HG03575 (cell line): ENCODE results near the gene EEIG2.
A peak's percentile ranks its signal among the peaks of the same experiment; 100 is the strongest.
"Not testable (repeated sequence)": the region's sequence is repeated elsewhere in the genome, so short reads cannot be mapped to it uniquely, and the experiment has no call there.

Experiments used
- ATAC-seq: cut with Tn5 transposase; IDR thresholded peaks from one replicate; pipeline ENCODE4 v1.9.1; 2021; ENCODE audit not compliant: unreplicated experiment, insufficient number of reproducible peaks, low FRiP score; ENCODE audit errors: extremely low read depth

The EEIG2 gene

DNA sequence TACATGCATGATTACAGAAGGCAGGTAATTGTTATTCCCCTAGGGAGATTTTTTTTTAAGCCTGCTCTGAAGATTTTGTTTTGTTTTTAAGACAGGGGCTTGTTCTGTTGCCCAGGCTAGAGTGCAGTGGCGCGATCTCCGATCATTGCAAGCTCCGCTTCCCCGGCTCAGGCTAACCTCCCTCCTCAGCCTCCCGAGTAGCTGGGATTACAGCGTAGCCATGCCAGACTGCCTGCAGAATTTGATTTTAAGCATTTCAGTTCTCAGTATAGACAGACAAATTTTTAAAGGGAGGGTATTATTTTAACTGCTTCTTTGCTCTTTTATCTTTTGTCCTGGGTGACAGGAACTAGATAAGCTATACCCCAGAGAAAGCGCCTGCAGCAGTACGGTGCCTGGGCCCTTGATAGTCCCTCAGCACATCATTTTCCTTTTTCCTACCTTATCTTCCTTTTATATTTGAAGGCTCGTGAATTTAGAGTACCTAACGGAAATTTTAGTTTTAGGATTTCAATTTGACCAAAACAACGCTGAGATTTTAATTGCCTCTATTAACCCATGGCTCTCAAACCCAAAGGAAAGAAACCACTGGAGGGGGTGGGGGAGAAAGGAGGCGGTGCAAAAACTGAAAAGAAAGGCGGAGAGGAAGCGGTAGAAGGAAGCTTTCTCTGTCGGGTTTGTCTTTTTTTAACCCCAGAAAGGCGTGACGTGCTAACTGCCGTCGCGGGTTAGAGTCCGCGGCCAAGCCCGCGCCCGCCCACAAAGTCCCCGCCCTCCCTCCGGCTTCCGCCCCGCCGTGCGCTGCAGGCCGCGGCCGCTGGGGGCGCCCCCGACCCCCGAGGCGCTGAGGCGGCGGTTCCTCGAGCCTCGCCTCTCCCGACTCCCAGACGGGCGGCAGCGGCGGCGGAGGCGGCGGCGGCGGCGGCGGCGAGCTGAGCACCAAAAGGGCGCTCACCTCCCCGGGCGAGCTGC lies at the start of gene EEIG2:
TSS of gene EEIG2 (plus strand) at position 886 of the 972 bp plus-strand sequence. CDS start 329 bp downstream, outside the sequence.
- ATAC-seq: peak; percentile 44

DNA sequence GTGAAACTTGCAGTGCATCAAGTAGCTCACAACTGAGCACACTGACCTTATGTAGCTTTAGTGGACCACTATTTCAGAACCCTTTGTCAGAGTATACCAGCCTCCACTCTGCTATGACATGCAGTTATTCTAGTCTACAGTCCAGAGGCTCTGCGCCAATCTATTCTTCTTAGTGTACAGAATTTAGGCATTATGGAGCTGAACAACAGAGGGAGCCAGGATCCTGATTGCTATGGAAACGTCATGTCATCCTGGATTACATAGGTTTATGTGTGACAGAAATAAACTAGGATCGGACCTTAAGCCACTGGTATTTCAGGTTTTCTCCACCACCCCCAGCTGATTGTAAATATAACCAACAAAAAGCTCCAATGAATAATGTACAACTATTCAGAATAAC lies 48.1 kb upstream of the EEIG2 start:
- ATAC-seq: no peak

DNA sequence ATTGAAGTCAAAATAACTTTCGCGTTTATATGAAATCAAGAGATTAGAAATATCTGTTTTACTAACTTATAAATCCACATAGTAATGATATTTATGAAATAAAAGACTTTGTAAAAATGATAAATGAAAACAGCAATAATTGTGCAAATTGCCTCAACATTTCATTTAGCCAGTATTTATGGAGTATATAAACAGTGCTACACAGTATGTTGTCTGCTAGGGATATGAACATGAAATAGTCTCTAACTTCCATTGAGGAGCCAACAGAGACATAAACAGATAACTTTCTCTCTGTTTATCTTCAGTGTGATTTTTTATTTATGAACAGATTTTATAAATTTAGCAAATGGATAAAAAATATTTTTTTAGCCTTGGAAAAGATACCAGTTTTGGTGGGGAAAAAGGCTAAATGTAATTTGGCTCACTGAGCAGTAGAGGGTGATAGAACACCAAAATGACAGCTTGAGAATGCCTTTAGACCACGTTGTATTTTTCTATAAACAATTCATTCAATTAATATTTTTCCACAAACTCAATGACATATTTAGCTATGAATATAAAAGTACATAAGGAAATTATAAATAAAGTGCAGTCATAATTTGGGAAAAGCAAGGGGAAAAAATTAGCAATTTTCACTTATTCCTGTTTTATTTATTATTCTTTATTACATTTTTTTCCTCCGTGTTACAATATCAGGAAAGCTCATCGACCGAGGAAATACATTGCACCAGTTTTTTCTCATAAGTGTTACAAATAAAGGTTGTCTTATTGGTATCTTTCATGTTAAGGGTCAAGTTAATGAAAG lies 47.5 kb upstream of the EEIG2 start:
- no peak for ATAC-seq

DNA sequence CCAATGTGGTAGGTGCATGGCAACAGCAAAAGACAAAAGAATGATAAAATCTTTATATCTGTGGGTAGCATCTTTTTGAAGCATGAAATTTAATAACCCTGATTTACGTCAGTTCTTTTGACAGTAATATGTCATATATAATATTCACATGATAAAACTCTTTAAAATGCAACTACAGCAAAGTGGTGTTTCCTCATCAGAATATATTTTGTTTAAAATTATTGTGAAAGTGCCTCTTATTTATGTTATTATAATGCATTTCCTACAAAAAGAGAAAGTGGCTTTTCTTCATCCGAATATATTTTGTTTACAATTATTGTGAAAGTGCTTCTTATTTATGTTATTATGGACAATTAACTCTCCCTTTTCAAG lies 46.9 kb upstream of the EEIG2 start:
- ATAC-seq: no peak

DNA sequence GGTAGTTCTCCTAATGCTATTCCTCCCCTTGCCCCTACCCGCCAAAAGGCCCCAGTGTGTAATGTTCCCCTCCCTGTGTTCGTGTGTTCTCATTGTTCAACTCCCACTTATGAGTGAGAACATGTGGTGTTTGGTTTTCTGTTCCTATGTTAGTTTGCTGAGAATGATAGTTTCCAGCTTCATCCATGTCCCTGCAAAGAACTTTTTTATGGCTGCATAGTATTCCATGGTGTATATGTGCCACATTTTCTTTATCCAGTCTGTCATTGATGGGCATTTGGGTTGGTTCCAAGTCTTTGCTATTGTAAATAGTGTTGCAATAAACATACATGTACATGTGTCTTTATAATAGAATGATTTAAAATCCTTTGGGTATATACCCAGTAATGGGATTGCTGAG lies 46.0 kb upstream of the EEIG2 start:
- not testable (repeated sequence) for ATAC-seq

DNA sequence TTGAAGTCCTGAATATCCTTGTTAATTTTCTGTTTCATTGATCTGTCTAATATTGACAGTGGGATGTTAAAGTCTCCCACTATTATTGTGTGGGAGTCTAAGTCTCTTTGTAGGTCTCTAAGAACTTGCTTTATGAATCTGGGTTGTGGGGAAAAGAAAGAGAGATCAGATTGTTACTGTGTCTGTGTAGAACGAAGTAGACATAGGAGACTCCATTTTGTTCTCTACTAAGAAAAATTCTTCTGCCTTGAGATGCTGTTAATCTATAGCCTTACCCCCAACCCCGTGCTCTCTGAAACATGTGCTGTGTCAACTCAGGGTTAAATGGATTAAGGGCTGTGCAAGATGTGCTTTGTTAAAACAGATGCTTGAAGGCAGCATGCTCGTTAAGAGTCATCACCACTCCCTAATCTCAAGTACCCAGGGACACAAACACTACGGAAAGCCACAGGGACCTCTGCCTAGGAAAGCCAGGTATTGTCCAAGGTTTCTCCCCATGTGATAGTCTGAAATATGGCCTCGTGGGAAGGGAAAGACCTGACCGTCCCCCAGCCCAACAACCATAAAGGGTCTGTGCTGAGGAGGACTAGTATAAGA lies 42.5 kb upstream of the EEIG2 start:
- not testable (repeated sequence) for ATAC-seq

DNA sequence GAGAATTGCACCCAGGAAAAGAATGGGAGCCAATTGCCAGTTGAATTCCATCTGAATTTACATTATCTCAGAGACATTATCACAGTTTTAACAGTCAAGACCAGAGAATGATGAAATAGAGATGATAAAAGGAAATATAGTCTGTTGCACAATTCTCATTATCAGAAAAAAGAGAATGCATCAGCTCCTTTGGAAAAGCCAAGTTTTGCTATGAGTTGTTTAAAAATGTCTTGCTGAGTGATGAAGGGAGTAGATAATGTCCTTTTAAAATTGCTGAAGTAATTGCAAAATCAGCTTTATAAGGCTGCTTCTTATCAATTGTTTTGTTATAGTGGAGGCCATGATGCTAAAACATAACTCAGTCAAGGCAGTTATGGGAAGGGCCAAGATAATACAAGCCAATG lies 37.9 kb upstream of the EEIG2 start:
- no peak for ATAC-seq

DNA sequence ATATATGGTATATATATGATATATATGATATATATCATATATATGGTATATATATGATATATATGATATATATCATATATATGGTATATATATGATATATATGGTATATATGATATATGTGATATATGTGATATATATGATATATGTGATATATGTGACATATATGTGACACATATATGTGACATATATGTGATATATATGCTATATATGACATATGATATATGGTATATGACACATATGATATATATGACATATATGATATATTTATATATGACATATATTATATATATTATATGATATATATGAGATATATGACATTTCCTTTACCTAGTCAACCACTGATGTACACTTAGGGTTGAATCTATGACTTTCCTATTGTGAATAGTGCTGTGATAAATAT lies 36.1 kb upstream of the EEIG2 start:
- ATAC-seq: no peak

DNA sequence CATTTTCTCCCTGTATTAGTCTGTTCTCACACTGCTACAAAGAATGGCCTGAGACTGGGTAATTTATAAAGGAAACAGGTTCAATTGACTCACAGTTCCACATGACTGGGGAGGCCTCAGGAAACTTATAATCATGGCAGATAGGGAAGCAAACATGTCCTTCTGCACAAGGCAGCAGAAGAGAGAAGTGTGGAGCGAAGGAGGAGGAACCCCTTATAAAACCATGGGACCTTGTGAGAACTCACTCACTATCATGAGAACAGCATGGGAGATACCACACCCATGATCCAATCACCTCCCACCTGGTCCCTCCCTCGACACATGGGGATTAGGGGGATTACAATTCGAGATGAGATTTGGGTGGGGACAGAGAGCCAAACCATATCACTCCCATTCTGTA lies 35.2 kb upstream of the EEIG2 start:
- ATAC-seq: no peak

DNA sequence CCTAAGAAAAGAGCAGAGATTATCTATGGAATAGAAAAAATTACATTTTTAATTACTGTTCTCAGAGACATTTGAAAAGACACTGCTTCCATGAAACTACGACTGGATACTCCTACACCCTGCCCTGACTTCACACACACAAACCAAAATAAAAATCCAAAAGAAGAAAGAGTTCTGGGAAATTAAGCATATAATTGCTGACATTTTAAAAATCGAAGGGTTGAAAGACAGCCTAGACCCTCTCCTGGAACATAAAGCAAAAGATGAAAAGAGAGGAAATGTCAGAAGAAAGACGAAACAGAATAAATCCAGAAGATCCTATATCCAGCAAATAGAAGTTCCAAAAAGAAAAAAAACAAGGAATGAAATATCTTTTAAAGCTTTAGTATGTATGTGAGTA lies 32.8 kb upstream of the EEIG2 start:
- no peak for ATAC-seq

DNA sequence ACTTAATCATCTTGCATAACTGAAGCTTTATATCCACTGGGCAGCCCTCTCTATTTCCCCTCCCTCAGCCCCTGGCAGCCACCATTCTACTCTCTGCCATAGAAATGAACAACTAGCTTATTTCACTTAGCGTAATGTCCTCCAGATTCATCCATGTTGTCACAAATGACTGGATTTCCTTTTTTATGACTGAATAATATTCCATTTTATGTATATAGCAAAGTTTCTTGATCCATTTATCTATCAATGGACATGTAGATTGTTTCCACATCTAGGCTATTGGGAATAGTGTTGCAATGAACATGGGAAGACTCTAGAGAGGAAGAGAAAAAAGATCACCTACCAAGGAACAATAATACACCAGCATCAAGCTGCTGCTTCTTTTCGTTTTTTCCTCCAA lies 32.1 kb upstream of the EEIG2 start:
- ATAC-seq: no peak

DNA sequence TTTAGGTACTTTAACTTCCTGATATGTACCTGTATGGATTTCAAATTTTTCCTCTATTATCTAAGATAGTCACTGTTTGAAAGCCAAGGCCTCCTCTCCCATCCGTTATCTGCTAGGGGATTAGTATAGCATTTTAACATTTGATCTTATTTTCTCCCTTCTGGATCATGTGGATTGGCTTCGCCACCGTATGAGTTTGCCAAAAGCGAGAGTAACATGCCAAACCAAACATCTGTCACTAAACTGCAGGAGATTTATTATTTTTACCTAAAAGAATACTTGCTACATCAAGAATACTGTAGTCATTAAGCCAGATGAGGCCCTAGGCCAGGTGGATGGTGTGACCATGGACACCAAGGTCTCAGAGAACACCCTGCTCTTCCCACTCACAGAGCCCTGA lies 28.5 kb upstream of the EEIG2 start:
- ATAC-seq: no peak

DNA sequence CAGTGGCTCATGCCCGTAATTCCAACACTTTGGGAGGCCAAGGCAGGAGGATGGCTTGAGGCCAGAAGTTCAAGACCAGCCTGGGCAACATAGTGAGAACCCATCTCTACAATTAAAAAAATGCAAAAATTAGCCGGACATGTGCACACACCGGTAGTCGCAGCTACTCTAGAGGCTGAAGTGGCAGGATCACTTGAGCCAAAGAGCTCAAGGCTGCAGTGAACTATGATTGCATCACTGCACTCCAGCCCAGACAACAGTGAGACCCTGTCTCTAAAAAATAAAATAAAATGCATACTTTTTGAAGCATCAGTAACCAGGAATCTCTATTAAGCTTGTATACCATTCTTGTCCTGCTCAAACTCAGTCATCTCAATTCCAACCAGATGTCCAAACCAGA lies 27.2 kb upstream of the EEIG2 start:
- no peak for ATAC-seq

DNA sequence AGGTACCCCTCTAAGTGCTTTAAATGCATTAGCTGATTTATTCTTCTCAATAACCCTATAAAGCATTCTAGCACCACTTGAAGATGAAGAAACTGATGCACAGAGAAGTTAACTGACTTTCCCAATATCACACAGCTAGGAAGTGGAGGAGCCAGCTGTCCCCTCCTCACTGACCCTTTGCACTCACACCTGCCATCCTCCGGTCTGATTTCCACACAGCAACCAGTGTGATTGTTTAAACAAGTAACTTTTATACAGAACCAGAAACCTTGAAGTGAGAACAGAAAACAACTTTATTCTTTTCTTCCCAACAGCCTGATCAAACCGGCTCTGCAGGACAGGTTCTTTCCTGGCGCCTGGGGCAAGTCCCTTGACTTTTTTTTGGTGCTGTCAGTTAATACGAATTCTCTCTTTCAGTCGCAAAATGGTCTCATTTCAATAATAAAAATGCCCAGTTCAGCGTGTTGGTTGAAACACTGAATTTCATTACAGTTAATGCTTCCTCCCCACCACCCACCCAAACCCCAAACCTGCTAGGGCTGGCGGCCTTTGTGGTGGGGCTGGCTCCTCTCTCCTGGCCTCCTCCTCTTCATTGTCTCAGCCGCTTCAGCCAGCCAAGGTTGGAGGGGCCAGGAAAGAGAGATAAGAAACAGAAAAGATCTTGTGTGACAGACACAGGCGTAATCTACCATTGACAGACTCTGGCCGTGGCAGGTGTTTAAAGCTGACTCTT lies 26.4 kb upstream of the EEIG2 start:
- ATAC-seq: peak; percentile 32

DNA sequence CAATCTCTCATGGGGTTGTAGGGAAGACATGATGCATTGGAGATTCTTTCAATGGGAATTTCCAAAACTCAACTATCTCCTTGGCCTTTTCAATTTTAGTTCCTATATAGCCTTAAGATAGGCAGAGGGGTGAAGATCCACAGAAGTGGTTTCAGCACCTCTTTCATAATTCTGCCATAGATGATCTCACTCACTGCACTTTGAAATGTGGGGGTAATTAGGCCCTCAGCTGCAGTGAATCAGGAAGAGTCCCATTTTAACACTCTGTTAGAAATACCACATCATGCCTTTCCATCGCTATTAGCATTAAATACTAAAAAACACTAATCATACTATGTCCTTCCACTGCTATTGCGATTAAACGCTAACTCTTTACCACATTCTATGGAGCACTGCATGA lies 25.1 kb upstream of the EEIG2 start:
- no peak for ATAC-seq

DNA sequence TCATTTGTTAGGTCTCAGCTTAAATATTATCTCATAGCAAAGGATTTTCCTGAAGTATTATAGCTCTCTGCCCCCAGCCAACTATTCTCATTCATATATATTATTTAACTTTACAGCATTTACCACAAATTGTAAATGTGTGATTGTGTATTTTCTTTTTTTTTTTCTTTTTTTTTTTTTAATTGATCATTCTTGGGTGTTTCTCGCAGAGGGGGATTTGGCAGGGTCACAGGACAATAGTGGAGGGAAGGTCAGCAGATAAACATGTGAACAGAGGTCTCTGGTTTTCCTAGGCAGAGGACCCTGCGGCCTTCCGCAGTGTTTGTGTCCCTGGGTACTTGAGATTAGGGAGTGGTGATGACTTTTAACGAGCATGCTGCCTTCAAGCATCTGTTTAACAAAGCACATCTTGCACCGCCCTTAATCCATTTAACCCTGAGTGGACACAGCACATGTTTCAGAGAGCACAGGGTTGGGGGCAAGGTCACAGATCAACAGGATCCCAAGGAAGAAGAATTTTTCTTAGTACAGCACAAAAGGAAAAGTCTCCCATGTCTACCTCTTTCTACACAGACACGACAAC lies 24.5 kb upstream of the EEIG2 start:
- ATAC-seq: not testable (repeated sequence)

DNA sequence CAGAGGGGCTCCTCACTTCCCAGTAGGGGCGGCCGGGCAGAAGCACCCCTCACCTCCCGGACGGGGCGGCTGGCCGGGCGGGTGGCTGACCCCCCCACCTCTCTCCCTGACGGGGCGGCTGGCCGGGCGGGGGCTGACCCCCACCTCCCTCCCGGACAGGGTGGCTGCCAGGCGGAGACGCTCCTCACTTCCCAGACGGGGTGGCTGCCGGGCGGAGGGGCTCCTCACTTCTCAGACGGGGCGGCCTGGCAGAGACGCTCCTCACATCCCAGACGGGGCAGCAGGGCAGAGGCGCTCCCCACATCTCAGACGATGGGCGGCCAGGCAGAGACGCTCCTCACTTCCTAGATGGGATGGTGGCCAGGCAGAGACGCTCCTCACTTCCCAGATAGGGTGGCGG lies 23.9 kb upstream of the EEIG2 start:
- ATAC-seq: not testable (repeated sequence)

DNA sequence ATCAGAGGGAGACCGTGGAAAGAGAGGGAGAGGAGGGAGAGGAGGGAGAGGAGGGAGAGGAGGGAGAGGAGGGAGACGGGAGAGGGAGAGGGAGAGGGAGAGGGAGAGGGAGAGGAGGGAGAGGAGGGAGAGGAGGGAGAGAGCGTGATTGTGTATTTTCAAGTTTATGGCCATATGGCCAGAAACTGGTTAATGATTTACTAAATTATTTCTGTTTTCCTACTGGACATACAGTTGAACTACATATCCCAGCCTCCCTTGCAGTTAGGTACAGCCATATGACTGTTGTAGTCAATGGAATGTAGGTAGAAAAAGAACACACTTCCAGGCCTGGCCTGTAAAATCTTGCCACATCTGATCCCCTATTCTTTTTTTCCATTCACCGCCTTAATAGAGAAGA lies 23.1 kb upstream of the EEIG2 start:
- ATAC-seq: not testable (repeated sequence)

DNA sequence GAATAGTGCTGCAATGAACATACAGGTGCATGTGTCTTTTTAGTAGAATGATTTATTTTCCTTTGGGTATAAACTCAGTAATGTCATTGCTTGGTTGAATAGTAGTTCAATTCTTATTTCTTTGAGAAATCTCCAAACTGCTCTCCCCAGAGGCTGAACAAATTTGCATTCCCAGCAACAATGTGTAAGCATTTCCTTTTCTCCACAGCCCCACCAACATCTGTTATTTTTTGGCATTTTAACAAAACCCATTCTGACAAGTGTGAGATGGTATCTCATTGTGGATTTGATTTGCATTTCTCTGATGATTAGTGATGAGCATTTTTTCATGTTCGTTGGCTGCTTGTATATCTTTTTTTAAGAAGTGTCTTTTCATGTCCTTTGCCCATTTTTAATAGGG lies 21.9 kb upstream of the EEIG2 start:
- ATAC-seq: no peak
